ENCODE results near the gene COL4A2.
A peak's percentile ranks its signal among the peaks of the same experiment; 100 is the strongest.

Gene COL4A2

GRCh38 chr13:110341445-110342244 lies 34.6 kb downstream of the COL4A2 start:
- DNase-seq = peak; percentile 54

- DNase-seq = no peak
Measured at GRCh38 chr13:110342474-110342873, 35.4 kb downstream of the COL4A2 start.

GRCh38 chr13:110343241-110343865 lies 36.3 kb downstream of the COL4A2 start:
- DNase-seq = no peak

GRCh38 chr13:110344320-110344719 lies 37.2 kb downstream of the COL4A2 start:
- no peak for DNase-seq

GRCh38 chr13:110345266-110345665 lies 38.2 kb downstream of the COL4A2 start:
- DNase-seq = no peak

GRCh38 chr13:110345701-110346100 lies 38.6 kb downstream of the COL4A2 start:
- DNase-seq = no peak

- peak; percentile 91 for DNase-seq
Measured at GRCh38 chr13:110346661-110347067, 39.6 kb downstream of the COL4A2 start.

GRCh38 chr13:110347088-110347487 lies 40.0 kb downstream of the COL4A2 start:
- no peak for DNase-seq

GRCh38 chr13:110347535-110348308 lies 40.6 kb downstream of the COL4A2 start:
- no peak for DNase-seq

- no peak for DNase-seq
Measured at GRCh38 chr13:110348309-110349105, 41.4 kb downstream of the COL4A2 start.

- no peak for DNase-seq
Measured at GRCh38 chr13:110349239-110349638, 42.2 kb downstream of the COL4A2 start.

GRCh38 chr13:110350049-110350448 lies 43.0 kb downstream of the COL4A2 start:
- DNase-seq = no peak

GRCh38 chr13:110350509-110350908 lies 43.4 kb downstream of the COL4A2 start:
- no peak for DNase-seq

- DNase-seq = no peak
Measured at GRCh38 chr13:110351636-110352420, 44.7 kb downstream of the COL4A2 start.

GRCh38 chr13:110352735-110353134 lies 45.7 kb downstream of the COL4A2 start:
- DNase-seq = no peak

GRCh38 chr13:110353339-110353977 lies 46.4 kb downstream of the COL4A2 start:
- no peak for DNase-seq

- no peak for DNase-seq
Measured at GRCh38 chr13:110354123-110354627, 47.1 kb downstream of the COL4A2 start.

- no peak for DNase-seq
Measured at GRCh38 chr13:110354715-110355473, 47.8 kb downstream of the COL4A2 start.

GRCh38 chr13:110356362-110356761 lies 49.3 kb downstream of the COL4A2 start:
- no peak for DNase-seq

GRCh38 chr13:110358381-110358780 lies 51.3 kb downstream of the COL4A2 start:
- DNase-seq = no peak

Measured in COR-L47 (cell line).